H9 (cell line): ENCODE data around the gene SLC35A3. TPM values are rescaled to one million over a fixed set of nuclear protein-coding genes. Genes with fewer than 3 reads are reported as not detected.

Experiments used
- DNase-seq: peaks from one replicate; pipeline ENCODE4 v3.0.0-alpha.2; 2017
- H2AFZ ChIP-seq: one replicate; pipeline ENCODE4 v1.6.1; 2013; ENCODE audit warnings: mild to moderate bottlenecking, low read length, control low read depth, moderate library complexity
- H2AK5ac ChIP-seq: 2 replicates; pipeline ENCODE4 v1.6.1; 2013; ENCODE audit warnings: low read length, control low read depth, mixed read lengths; ENCODE audit not compliant: insufficient read length
- H2BK120ac ChIP-seq: one replicate; pipeline ENCODE4 v1.6.1; 2013; ENCODE audit warnings: low read depth, mild to moderate bottlenecking, low read length, control low read depth, inconsistent platforms; ENCODE audit not compliant: poor library complexity, severe bottlenecking
- H2BK12ac ChIP-seq: 2 replicates; pipeline ENCODE4 v1.6.1; 2013; ENCODE audit warnings: low read length, control low read depth, mixed read lengths, low read depth; ENCODE audit not compliant: insufficient read length
- H2BK15ac ChIP-seq: 2 replicates; pipeline ENCODE4 v1.6.1; 2013; ENCODE audit warnings: low read depth, low read length, control low read depth
- H2BK20ac ChIP-seq: one replicate; pipeline ENCODE4 v1.6.1; 2013; ENCODE audit warnings: low read depth, mild to moderate bottlenecking, low read length, control low read depth, inconsistent platforms; ENCODE audit not compliant: poor library complexity, severe bottlenecking
- H2BK5ac ChIP-seq: 2 replicates; pipeline ENCODE4 v1.6.1; 2013; ENCODE audit warnings: low read length, control low read depth, mixed read lengths; ENCODE audit not compliant: insufficient read length
- H3K14ac ChIP-seq: 2 replicates; pipeline ENCODE4 v1.6.1; 2013; ENCODE audit warnings: low read length, control low read depth; ENCODE audit not compliant: insufficient read depth
- H3K18ac ChIP-seq: 2 replicates; pipeline ENCODE4 v1.6.1; 2013; ENCODE audit warnings: low read depth, mild to moderate bottlenecking, mixed read lengths, low read length, control low read depth; ENCODE audit not compliant: insufficient read length
- H3K23ac ChIP-seq: 2 replicates; pipeline ENCODE4 v1.6.1; 2013; ENCODE audit warnings: low read length, control low read depth, mixed read lengths, low read depth; ENCODE audit not compliant: insufficient read length
- H3K23me2 ChIP-seq: 2 replicates; pipeline ENCODE4 v1.6.1; 2013; ENCODE audit warnings: low read depth, mild to moderate bottlenecking, mixed read lengths, low read length, control low read depth; ENCODE audit not compliant: insufficient read length, poor library complexity, severe bottlenecking
- H3K27ac ChIP-seq: 2 replicates; pipeline ENCODE4 v1.5.1; 2013; ENCODE audit warnings: low read length, control low read depth, mixed read lengths, low read depth; ENCODE audit not compliant: insufficient read length
- H3K27me3 ChIP-seq: 2 replicates; pipeline ENCODE4 v1.6.1; 2013; ENCODE audit warnings: low read length, control low read depth, inconsistent platforms; ENCODE audit not compliant: insufficient read depth
- H3K4ac ChIP-seq: 2 replicates; pipeline ENCODE4 v1.6.1; 2013; ENCODE audit warnings: low read depth, mild to moderate bottlenecking, control low read depth, inconsistent platforms, low read length, moderate library complexity
- H3K4me1 ChIP-seq: 2 replicates; pipeline ENCODE4 v1.6.1; 2013; ENCODE audit warnings: low read length, control low read depth, inconsistent platforms; ENCODE audit not compliant: insufficient read depth
- H3K4me2 ChIP-seq: 2 replicates; pipeline ENCODE4 v1.6.1; 2013; ENCODE audit warnings: low read length, control low read depth, mixed read lengths; ENCODE audit not compliant: insufficient read length, insufficient read depth
- H3K56ac ChIP-seq: 2 replicates; pipeline ENCODE4 v1.6.1; 2013; ENCODE audit warnings: low read depth, mild to moderate bottlenecking, mixed read lengths, low read length, control low read depth; ENCODE audit not compliant: insufficient read length
- H3K79me1 ChIP-seq: 2 replicates; pipeline ENCODE4 v1.6.1; 2013; ENCODE audit warnings: low read depth, mild to moderate bottlenecking, moderate library complexity, low read length, control low read depth, inconsistent platforms; ENCODE audit not compliant: insufficient read depth, poor library complexity, severe bottlenecking
- H3K79me2 ChIP-seq: 2 replicates; pipeline ENCODE4 v1.6.1; 2013; ENCODE audit warnings: low read length, control low read depth, inconsistent platforms; ENCODE audit not compliant: insufficient read depth
- H3K9ac ChIP-seq: 2 replicates; pipeline ENCODE4 v1.6.1; 2013; ENCODE audit warnings: low read length, control low read depth, mixed read lengths; ENCODE audit not compliant: insufficient read length; ENCODE audit errors: extremely low read depth
- H3K9me3 ChIP-seq: one replicate; pipeline ENCODE4 v1.6.1; 2013; ENCODE audit warnings: low read depth, low read length, inconsistent platforms; ENCODE audit not compliant: control insufficient read depth
- H3T11ph ChIP-seq: one replicate; pipeline ENCODE4 v1.6.1; 2013; ENCODE audit warnings: mild to moderate bottlenecking, low read length, control low read depth, inconsistent platforms
- H4K20me1 ChIP-seq: one replicate; pipeline ENCODE4 v1.6.1; 2013; ENCODE audit not compliant: control insufficient read depth, insufficient read length, insufficient read depth
- H4K5ac ChIP-seq: 2 replicates; pipeline ENCODE4 v1.6.1; 2013; ENCODE audit warnings: low read depth, mild to moderate bottlenecking, mixed read lengths, low read length, control low read depth; ENCODE audit not compliant: insufficient read length
- H4K8ac ChIP-seq: replicated peaks from 2 replicates; pipeline ENCODE4 v1.6.1; 2013; ENCODE audit warnings: low read length, control low read depth, mixed read lengths, low read depth; ENCODE audit not compliant: insufficient read length
- H4K91ac ChIP-seq: 2 replicates; pipeline ENCODE4 v1.6.1; 2013; ENCODE audit warnings: low read depth, mild to moderate bottlenecking, moderate library complexity, mixed read lengths, low read length, control low read depth; ENCODE audit not compliant: insufficient read length
- H3K27ac Mint-ChIP-seq, 3 experiments: 2 replicates in 2 of 3; 3 replicates in 1 of 3; pipeline ENCODE4 v1.8.0; 2020 to 2021; ENCODE audit warnings: mixed read lengths in 3 of 3, mild to moderate bottlenecking in 1 of 3, moderate library complexity in 1 of 3
- H3K27me3 Mint-ChIP-seq: 2 replicates; pipeline ENCODE4 v1.8.0; 2021; ENCODE audit warnings: low read depth, mild to moderate bottlenecking, moderate library complexity, mixed read lengths
- H3K36me3 Mint-ChIP-seq, 3 experiments: 2 replicates in 2 of 3; 3 replicates in 1 of 3; pipeline ENCODE4 v1.8.0; 2020 to 2021; ENCODE audit warnings: low read depth in 3 of 3, mixed read lengths in 3 of 3; ENCODE audit not compliant: insufficient read depth in 1 of 3
- H3K4me1 Mint-ChIP-seq, 2 experiments: 2 replicates each; pipeline ENCODE4 v1.8.0; 2020; ENCODE audit warnings: mixed read lengths in 2 of 2
- H3K4me3 Mint-ChIP-seq, 2 experiments: 2 replicates in 1 of 2; 3 replicates in 1 of 2; pipeline ENCODE4 v1.8.0; 2020 to 2021; ENCODE audit warnings: mild to moderate bottlenecking in 2 of 2, mixed read lengths in 2 of 2, moderate library complexity in 1 of 2
- H3K9me3 Mint-ChIP-seq, 2 experiments: 2 replicates in 1 of 2; 3 replicates in 1 of 2; pipeline ENCODE4 v1.8.0; 2020; ENCODE audit warnings: mild to moderate bottlenecking in 2 of 2, mixed read lengths in 2 of 2, moderate library complexity in 1 of 2
- CTCF ChIP-seq: fragments of 200-600 bp; sonication (generic); conservative IDR thresholded peaks from 3 replicates; pipeline ENCODE4 v1.8.0; 2021; ENCODE audit warnings: antibody characterized with exemption, mild to moderate bottlenecking
- WGBS: extraction: QIAGEN DNeasy Blood & Tissue Kit; methylation state at CpG from one replicate; pipeline ENCODE4 v1.1.7; 2013; ENCODE audit warnings: missing lambda C conversion rate, low lambda C conversion rate, mixed read lengths; ENCODE audit not compliant: insufficient read length; ENCODE audit errors: extremely low coverage; 5-methylcytosine and 5-hydroxymethylcytosine counted together
- total RNA-seq: library from RNA; stranded (reverse); gene quantifications from 2 replicates; pipeline ENCODE4 v1.2.1, GENCODE V29; 2021

The SLC35A3 gene
- total RNA-seq, 1 experiment from 2014 or later = 15.1 TPM

- no peak overlapping the region for H4K8ac ChIP-seq
- H3K23me2 ChIP-seq = no peaks in the 10 kb centered on the region
- H4K5ac ChIP-seq = no peak overlapping the region
- no peak overlapping the region for H3K23ac ChIP-seq
- no peak overlapping the region for H2BK20ac ChIP-seq
- H2AFZ ChIP-seq = no peak overlapping the region
- Mint-ChIP-seq H3K27ac (peak overlapping the region; percentile 22 to 77 (median 52); a peak in 4 of 7 replicates), H3K4me3 (no peak overlapping the region), H3K4me1 (peaks cover 11 to 20% of the 10 kb centered on the region in 2 experiments), H3K9me3 (no peaks in the 10 kb centered on the region), H3K27me3 (no peaks in the 10 kb centered on the region), H3K36me3 (peaks cover 23 to 64% (median 46%) of the 10 kb centered on the region in 3 experiments; a peak in 6 of 7 replicates)
- no peak overlapping the region for H3K56ac ChIP-seq
- H4K91ac ChIP-seq = no peak overlapping the region
- TF ChIP-seq CTCF = no peak
- H3K4me2 ChIP-seq = no peak overlapping the region
- H2AK5ac ChIP-seq = no peak overlapping the region
- H3K27ac ChIP-seq = no peak overlapping the region
- H3K18ac ChIP-seq = no peak overlapping the region
- H2BK12ac ChIP-seq = no peak overlapping the region
- no peak overlapping the region for H3K4ac ChIP-seq
- no peaks in the 10 kb centered on the region for H3K79me2 ChIP-seq
- no peak overlapping the region for H2BK15ac ChIP-seq
- no peak overlapping the region for H2BK120ac ChIP-seq
- no peaks in the 10 kb centered on the region for H3K27me3 ChIP-seq
- WGBS = no CpG with 5 or more reads among the region's 3 CpGs
- H3K14ac ChIP-seq = no peak overlapping the region
- H3K79me1 ChIP-seq = no peaks in the 10 kb centered on the region
- no peak overlapping the region for H3T11ph ChIP-seq
- no peak overlapping the region for H2BK5ac ChIP-seq
- H3K4me1 ChIP-seq = no peaks in the 10 kb centered on the region
- DNase-seq = no peak
- H3K9me3 ChIP-seq = no peaks in the 10 kb centered on the region
- H3K9ac ChIP-seq = no peak overlapping the region
- no peaks in the 10 kb centered on the region for H4K20me1 ChIP-seq
Measured at GRCh38 chr1:100075773-100076172, 106.0 kb downstream of the SLC35A3 start.
